PFSK-1 (cell line): ENCODE measurements around the gene THUMPD3.

ENCODE experiments used
- POLR2AphosphoS5 ChIP-seq: IDR thresholded peaks from 2 replicates; pipeline ENCODE4 v1.6.1; 2012; ENCODE audit warnings: low read depth, mild to moderate bottlenecking, control low read depth, low read length, moderate library complexity
- SIN3A ChIP-seq: IDR thresholded peaks from 2 replicates; pipeline ENCODE4 v1.6.1; 2012; ENCODE audit warnings: mild to moderate bottlenecking, low read length, moderate library complexity, borderline replicate concordance; ENCODE audit not compliant: insufficient read depth
- TAF1 ChIP-seq: IDR thresholded peaks from 2 replicates; pipeline ENCODE4 v1.6.1; 2012; ENCODE audit warnings: low read length, control low read depth, borderline replicate concordance; ENCODE audit not compliant: insufficient read depth
- TF ChIP-seq, protein P1 (sequence below), 2 experiments: IDR thresholded peaks; 2 replicates each; pipeline versions ENCODE4 v1.6.1 to v1.8.0; 2011 to 2012; ENCODE audit warnings: low read depth in 2 of 2, low read length in 2 of 2, control low read depth in 1 of 2, inconsistent platforms in 1 of 2, mild to moderate bottlenecking in 1 of 2, moderate library complexity in 1 of 2; ENCODE audit not compliant: insufficient read depth in 1 of 2

- no peak for TF ChIP-seq POLR2AphosphoS5
- TF ChIP-seq TAF1: no peak
- TF ChIP-seq, protein P1, sequence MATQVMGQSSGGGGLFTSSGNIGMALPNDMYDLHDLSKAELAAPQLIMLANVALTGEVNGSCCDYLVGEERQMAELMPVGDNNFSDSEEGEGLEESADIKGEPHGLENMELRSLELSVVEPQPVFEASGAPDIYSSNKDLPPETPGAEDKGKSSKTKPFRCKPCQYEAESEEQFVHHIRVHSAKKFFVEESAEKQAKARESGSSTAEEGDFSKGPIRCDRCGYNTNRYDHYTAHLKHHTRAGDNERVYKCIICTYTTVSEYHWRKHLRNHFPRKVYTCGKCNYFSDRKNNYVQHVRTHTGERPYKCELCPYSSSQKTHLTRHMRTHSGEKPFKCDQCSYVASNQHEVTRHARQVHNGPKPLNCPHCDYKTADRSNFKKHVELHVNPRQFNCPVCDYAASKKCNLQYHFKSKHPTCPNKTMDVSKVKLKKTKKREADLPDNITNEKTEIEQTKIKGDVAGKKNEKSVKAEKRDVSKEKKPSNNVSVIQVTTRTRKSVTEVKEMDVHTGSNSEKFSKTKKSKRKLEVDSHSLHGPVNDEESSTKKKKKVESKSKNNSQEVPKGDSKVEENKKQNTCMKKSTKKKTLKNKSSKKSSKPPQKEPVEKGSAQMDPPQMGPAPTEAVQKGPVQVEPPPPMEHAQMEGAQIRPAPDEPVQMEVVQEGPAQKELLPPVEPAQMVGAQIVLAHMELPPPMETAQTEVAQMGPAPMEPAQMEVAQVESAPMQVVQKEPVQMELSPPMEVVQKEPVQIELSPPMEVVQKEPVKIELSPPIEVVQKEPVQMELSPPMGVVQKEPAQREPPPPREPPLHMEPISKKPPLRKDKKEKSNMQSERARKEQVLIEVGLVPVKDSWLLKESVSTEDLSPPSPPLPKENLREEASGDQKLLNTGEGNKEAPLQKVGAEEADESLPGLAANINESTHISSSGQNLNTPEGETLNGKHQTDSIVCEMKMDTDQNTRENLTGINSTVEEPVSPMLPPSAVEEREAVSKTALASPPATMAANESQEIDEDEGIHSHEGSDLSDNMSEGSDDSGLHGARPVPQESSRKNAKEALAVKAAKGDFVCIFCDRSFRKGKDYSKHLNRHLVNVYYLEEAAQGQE (IDR thresholded peaks at IDR 0.05; ENCODE audit: insufficient read depth in 1 of 2, low read depth in 2 of 2, low read length in 2 of 2): no peak
- TF ChIP-seq SIN3A: no peak
Measured at GRCh38 chr3:9314796-9315195, 48.1 kb upstream of the THUMPD3 start.
